GM18498 (cell line): ENCODE data around the gene ATG2B.

Experiments used
- ATAC-seq: cut with Tn5 transposase; IDR thresholded peaks from one replicate; pipeline ENCODE4 v1.9.1; 2021; ENCODE audit warnings: mild to moderate bottlenecking, moderate library complexity; ENCODE audit not compliant: unreplicated experiment

Gene ATG2B

GRCh38 chr14:96272777-96273473 is 90.2 kb downstream of the ATG2B start:
- no peak for ATAC-seq

- ATAC-seq, result no peak
Observed at GRCh38 chr14:96271421-96271762, 91.7 kb downstream of the ATG2B start.

GRCh38 chr14:96270565-96271420 is 92.3 kb downstream of the ATG2B start:
- ATAC-seq, result no peak

DNA sequence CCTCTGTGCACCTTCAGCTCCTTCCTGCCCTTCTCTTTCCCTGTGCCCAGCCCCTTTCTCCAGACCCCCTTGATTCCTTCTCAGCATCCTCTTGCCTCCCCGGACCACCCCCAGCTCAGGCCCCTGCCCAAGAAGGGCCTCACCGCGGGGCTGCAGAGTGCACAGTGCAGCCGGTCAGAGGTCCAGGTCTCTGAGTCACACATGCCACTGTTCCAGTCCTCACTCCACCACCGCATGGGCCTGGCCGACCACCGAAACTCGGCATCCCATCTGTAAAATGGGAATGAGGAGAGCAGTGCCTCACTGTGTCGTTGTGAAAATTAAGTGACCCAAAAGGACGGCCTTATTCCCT is 93.8 kb downstream of the ATG2B start:
- ATAC-seq, result no peak

DNA sequence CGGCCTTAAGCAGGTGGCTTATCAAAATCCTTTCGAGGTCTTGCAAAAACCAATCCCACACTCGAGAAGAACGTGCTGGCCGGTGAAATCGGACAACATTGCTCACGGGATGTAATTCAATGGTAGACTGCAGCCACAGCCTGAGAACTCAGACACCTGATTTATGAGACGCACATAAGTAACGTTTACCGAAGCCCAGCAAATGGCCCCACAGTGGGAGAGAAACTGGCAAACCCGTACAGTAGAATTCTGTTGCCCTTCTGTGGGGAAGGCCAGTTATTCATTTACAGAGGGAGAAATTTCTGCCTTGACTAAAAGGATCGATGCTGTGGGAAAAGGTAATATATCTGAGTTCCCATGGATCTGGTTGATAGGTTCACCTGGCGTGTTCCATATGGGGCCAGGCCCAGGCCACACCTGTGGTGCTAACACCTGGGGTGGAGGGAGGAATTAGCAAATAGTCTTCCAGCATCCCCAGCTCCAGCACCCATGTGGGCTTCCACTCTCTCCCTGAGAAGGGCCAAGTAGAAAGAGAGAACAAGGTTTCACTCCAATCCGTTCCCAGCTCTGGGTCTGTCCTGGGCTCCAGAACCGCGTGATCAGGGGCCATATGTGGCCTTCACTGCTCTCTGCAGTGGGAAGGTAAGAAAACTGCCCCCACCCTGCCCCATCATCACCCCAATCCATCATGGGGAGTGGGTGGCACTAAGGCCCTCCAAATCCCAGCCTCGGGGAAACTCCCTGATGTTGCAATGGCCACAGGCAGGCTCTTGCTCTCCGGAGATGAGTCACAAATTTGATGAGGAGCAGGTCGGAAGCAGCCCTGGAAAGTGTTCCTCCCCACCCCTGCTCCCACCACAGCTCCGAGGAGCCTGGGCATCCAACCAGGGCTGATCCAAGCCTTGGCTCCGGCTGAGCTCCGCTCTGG is 94.4 kb downstream of the ATG2B start:
- no peak for ATAC-seq

DNA sequence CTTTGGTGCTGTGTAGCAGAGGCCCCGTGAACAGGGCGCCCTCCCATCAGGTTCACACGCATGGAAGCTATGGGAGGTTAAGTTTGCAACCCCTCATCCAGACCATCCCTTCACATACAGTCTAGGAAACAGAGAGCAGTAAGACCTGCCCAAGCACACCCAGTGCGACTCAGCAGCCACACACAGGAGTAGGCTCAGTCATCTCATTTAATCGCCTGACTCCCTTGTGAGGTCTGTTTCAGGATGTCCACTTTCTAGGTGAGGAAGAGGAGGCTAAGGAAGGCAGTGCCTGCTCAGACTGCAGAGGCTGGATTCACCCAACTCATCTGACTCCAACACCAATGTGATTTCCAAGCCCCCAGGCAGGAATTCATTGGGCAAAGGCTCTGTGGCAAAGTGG is 95.2 kb downstream of the ATG2B start:
- no peak for ATAC-seq

DNA sequence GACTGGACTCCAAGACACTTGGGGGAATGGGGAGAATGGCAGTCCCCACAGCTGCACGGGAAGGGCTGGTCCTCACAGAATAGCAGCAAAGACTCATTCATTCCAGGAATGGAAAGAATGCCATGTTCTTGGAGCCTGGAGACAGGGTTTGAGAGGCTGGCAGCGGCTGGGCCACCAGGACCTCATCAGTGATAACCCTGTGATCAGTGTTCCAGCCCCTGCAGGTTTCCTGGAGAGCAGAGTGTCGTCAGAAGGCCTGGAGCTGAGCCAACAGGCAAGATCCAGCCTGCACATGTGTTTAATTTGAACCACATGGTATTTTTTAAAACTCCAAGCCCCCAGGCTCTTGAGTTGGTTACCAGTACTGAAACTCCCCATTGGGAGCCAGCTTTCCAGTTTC is 95.8 kb downstream of the ATG2B start:
- no peak for ATAC-seq

GRCh38 chr14:96265383-96266095 is 97.6 kb downstream of the ATG2B start:
- no peak for ATAC-seq

- no peak for ATAC-seq
Observed at GRCh38 chr14:96264853-96265252, 98.3 kb downstream of the ATG2B start.

GRCh38 chr14:96264200-96264553 is 99.0 kb downstream of the ATG2B start:
- ATAC-seq, result no peak

DNA sequence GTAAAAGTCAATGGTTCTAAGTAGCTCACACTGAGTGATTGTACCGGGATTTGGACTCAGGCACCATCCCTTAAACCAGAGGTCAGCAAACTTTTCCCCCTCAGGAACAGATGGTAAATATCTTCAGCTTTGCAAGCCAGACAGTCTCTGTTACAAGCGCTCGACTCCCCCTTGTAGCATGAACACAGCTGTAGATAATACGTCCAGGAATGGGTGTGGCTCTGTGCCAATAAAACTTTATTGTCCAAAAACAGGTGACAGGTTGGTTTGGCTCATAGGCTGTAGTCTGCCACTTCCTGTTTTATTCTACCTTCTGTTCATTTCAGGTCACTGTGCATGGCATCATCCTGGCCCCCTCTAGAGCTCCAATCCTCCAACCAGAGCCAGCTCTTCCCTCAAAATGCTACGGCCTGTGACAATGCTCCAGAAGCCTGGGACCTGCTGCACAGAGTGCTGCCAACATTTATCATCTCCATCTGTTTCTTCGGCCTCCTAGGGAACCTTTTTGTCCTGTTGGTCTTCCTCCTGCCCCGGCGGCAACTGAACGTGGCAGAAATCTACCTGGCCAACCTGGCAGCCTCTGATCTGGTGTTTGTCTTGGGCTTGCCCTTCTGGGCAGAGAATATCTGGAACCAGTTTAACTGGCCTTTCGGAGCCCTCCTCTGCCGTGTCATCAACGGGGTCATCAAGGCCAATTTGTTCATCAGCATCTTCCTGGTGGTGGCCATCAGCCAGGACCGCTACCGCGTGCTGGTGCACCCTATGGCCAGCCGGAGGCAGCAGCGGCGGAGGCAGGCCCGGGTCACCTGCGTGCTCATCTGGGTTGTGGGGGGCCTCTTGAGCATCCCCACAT is 99.6 kb downstream of the ATG2B start:
- ATAC-seq, result no peak

- no peak for ATAC-seq
Observed at GRCh38 chr14:96261772-96262655, 101.1 kb downstream of the ATG2B start.

DNA sequence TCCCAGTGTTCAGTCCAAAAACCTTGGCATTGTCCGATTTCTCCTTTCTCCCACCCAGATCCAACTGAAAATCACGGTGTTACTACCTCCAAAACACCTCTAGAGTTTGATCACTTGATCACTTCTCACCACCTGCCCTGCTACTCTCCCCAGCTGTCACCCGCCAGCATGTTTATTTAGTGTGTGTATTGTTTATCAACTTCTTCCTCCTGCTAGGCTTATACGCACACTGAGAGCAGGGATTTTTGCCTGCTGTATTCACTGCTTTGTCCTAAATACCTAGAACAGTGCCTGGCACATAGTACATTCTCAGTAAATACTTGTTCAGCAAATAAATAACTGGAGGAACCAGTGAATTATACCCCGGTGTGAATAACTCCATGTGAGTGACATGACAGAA is 102.1 kb downstream of the ATG2B start:
- ATAC-seq, result no peak

- ATAC-seq, result no peak
Observed at GRCh38 chr14:96260341-96260821, 102.8 kb downstream of the ATG2B start.

DNA sequence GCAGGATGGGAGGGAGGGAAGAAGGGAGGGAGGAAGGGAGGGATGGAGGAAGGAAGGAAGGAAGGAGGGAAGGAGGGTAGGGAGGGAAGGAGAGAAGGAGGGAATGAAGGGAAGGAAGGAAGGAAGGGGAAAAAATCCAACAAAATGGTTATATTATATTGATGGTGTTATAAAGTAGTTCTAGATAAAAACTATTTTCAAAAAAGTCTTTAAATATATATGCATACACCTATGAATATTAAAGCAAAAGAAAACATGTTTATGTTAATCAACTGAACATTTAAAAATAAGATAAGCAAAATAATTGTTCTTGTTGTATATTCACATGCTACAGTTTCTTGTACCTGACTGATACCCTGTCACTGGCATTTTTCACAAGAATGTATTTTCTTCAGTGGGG is 105.2 kb downstream of the ATG2B start:
- no peak for ATAC-seq

DNA sequence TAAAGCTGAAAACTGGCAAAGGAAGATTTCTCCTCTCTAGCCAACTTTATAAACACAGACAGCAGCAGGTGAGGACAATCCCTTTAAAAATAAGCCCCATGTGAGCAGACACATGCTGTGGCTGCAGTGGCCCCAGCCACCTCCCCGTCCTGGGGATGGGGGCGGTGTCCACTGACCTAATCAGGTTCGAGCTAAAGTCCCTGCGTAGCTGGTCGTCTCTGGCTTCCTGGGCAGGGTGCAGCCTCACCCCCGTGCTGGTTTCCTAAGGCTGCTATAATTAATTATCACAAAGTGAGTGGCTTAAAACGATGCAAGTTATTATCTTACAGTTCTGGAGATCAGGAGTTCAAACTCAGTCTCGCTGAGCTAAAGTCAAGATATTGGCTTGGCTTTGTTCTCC is 106.1 kb downstream of the ATG2B start:
- ATAC-seq, result no peak

DNA sequence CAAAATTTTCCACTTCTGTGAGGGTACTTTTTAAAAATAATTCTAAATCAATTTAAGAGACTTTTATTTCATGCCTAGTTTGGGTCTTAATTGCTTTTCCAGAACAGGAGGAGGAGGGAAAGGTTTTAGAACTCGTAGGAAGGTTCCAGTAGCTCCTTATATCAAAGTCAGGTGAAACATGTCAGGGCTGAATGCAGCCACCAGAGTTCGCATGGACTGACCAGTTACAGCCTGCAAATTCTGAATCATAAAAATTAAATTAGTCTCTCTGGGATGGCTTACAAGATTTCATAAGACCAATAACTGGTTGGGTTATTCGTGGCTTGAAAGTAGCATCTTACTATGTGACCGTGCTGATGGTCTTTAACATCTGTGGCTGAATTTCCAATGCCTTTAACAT is 106.7 kb downstream of the ATG2B start:
- ATAC-seq, result no peak

DNA sequence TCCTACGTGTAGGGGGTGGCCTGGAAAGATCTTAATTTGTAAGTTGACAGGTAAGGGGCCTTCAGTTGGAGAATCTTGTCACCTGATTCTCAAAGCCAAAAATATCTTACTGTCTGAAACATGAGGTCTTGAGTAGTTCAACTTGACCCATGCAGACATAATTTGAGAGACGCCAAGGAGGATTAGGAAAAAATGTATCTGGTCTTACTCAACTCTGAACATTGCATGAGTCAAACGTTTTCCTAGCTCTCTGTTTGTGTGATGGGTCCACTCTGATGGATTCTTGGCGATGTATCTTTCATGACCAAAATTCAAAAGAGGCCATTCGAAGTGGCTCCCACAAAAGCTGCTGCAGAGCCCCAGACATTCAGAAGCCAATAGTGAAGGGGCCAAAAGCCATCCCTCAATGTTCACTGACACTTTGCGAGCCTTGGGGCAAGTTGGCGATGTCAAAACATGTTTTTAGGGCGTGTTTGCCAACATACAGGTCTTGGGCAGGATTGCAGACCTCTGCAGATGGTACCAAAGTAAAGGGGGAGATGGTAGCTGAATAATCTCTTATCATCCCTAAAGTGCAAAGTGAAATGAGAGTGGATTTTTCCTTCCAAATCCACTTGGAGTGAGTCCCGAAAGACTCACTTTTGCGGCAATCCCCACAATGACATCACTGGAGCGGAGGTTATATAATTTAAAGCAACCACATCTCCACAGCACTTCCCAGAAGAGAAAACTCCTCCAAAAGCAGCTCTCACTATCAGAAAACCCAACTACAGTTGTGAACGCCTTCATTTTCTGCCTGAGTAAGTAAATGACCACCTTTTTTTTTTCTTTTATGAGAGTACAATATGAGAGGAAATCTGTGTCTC is 107.4 kb downstream of the ATG2B start, which contains the start of gene BDKRB1:
BDKRB1 (plus strand) TSS at position 710 of the 866 bp plus-strand sequence. CDS start 7,473 bp downstream, outside the sequence.
- no peak for ATAC-seq
